HepG2 (cell line): ENCODE data around the gene PPP4R3A. TPM values are rescaled to one million over a fixed set of nuclear protein-coding genes. Genes with fewer than 3 reads are reported as not detected.
A peak's percentile ranks its signal among the peaks of the same experiment; 100 is the strongest.

Experiments used
- ARNT2 ChIP-seq: sonication (generic); formaldehyde crosslinking; IDR thresholded peaks from 2 replicates; pipeline ENCODE4 v1.8.0; 2022; ENCODE audit warnings: mild to moderate bottlenecking, low read depth, missing genetic modification reagents, moderate library complexity
- KDM1A ChIP-seq: IDR thresholded peaks from 2 replicates; pipeline ENCODE4 v1.6.1; 2016; ENCODE audit warnings: missing compliant biosample characterization
- RBM39 ChIP-seq: fragments of 200-400 bp; formaldehyde crosslinking; IDR thresholded peaks from one replicate; pipeline ENCODE4 v1.6.1; 2018; ENCODE audit warnings: antibody characterized with exemption, mild to moderate bottlenecking, low read depth, low read length; ENCODE audit not compliant: poor library complexity, severe bottlenecking
- RXRB ChIP-seq: IDR thresholded peaks from 2 replicates; pipeline ENCODE4 v1.6.1; 2016; ENCODE audit warnings: borderline replicate concordance, missing genetic modification reagents, missing compliant biosample characterization
- SCMH1 ChIP-seq: sonication (generic); formaldehyde crosslinking; IDR thresholded peaks from 2 replicates; pipeline ENCODE4 v1.9.0; 2021; ENCODE audit warnings: missing genetic modification reagents, mild to moderate bottlenecking, borderline replicate concordance
- SIN3A ChIP-seq: IDR thresholded peaks from 2 replicates; pipeline ENCODE4 v1.6.1; 2011; ENCODE audit warnings: low read depth, mild to moderate bottlenecking, control low read depth, low read length, borderline replicate concordance
- SOX5 ChIP-seq: IDR thresholded peaks from 2 replicates; pipeline ENCODE4 v1.6.1; 2016; ENCODE audit warnings: borderline replicate concordance
- U2AF2 ChIP-seq: fragments of 200-400 bp; formaldehyde crosslinking; IDR thresholded peaks from 2 replicates; pipeline ENCODE4 v1.6.1; 2017; ENCODE audit warnings: low read depth, mild to moderate bottlenecking, low read length
- YEATS2 ChIP-seq: sonication (generic); formaldehyde crosslinking; IDR thresholded peaks from 2 replicates; pipeline ENCODE4 v1.4.0; 2020; ENCODE audit warnings: missing genetic modification reagents, borderline replicate concordance
- ZBTB38 ChIP-seq: sonication (generic); formaldehyde crosslinking; IDR thresholded peaks from 2 replicates; pipeline ENCODE4 v1.5.1; 2020; ENCODE audit warnings: mild to moderate bottlenecking, missing genetic modification reagents
- ZNF549 ChIP-seq: sonication (generic); formaldehyde crosslinking; IDR thresholded peaks from 2 replicates; pipeline ENCODE4 v1.5.0; 2020; ENCODE audit warnings: missing genetic modification reagents
- ZNF574 ChIP-seq: sonication (generic); formaldehyde crosslinking; IDR thresholded peaks from 2 replicates; pipeline ENCODE4 v1.4.0; 2020; ENCODE audit warnings: missing genetic modification reagents
- ZNF768 ChIP-seq: sonication (generic); formaldehyde crosslinking; IDR thresholded peaks from 2 replicates; pipeline ENCODE4 v1.4.0; 2020; ENCODE audit warnings: missing genetic modification reagents
- polyA plus RNA-seq, 8 experiments: library from polyadenylated mRNA; depleted of rRNA in 3 of 8; stranded (reverse) in 7 of 8; unstranded in 1 of 8; fragments of >200 nt; fragmentation: Illumina TruSeq in 4 of 8; extraction: Trizol in 4 of 8; gene quantifications; 2 replicates each; pipeline versions ENCODE4 v1.2.1 to v1.2.3, GENCODE V29; 2011 to 2016; ENCODE audit warnings: low read depth in 4 of 8, missing spikeins in 1 of 8, mixed read lengths in 1 of 8; ENCODE audit not compliant: insufficient read depth in 1 of 8
- total RNA-seq, 5 experiments: library from RNA; depleted of rRNA; stranded (reverse); fragments of >200 nt; fragmentation: Illumina TruSeq; extraction: Trizol; gene quantifications; 2 replicates each; pipeline ENCODE4 v1.2.3, GENCODE V29; 2016; ENCODE audit warnings: low read depth in 1 of 5
- TF ChIP-seq, protein P1 (sequence below): sonication (generic); formaldehyde crosslinking; IDR thresholded peaks from 2 replicates; pipeline ENCODE4 v1.5.1; 2020; ENCODE audit warnings: mild to moderate bottlenecking, missing genetic modification reagents
- TF ChIP-seq, protein P2 (sequence below): sonication (generic); formaldehyde crosslinking; IDR thresholded peaks from 2 replicates; pipeline ENCODE4 v1.4.0; 2020; ENCODE audit warnings: missing genetic modification reagents, borderline replicate concordance
- TF ChIP-seq, protein P3 (sequence below): sonication (generic); formaldehyde crosslinking; IDR thresholded peaks from 2 replicates; pipeline ENCODE4 v1.4.0; 2020; ENCODE audit warnings: mild to moderate bottlenecking, missing genetic modification reagents
- TF ChIP-seq, protein P4 (sequence below): sonication (generic); formaldehyde crosslinking; IDR thresholded peaks from 2 replicates; pipeline ENCODE4 v1.5.1; 2020; ENCODE audit warnings: mild to moderate bottlenecking, moderate library complexity, missing genetic modification reagents

Gene PPP4R3A
- total and polyA plus RNA-seq, 2 of the 13 experiments (the other 11 are each of a cell fraction or from before 2014, with no cell fraction given), result 22.5 to 57.4 TPM

DNA sequence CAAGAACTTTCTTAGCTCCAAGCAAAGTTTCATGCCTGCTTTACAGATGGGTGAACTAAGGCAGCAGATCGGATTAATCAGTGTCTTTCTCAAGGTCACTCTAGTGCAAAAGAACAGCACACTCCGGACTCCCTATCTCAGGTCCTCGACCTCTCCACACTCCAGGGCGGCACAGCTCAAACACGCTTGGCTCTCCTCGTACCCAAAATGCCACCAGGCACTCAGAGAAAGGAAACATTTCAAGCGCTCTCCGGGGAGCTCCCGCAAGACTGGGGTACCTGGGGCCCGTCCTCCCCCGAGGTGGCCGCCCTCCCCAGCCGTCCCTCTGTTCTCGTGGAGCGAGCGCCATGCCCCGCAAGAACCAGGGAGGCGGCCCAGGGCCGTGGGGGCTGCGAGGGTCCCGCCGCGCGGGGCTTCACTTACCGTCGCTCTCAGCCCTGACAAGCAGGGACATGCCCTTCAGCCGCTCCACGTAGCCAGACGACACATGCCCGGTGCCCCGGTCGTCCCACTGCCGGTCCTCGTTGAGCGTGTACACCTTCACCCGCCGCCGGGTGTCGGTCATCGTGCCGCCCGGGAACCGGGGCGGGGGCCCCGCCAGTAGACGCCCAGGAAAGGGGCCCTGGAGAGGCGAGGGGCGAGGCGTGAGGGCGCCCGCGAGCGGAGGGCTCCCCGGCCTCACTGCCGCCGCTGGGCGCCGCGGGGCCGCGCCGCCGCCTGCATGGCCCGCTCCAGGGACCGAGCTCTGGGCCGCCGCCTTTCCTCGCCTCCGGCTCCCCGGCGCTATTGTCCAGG lies 830 bp downstream of the PPP4R3A start (continued):
- TF ChIP-seq, protein P1, sequence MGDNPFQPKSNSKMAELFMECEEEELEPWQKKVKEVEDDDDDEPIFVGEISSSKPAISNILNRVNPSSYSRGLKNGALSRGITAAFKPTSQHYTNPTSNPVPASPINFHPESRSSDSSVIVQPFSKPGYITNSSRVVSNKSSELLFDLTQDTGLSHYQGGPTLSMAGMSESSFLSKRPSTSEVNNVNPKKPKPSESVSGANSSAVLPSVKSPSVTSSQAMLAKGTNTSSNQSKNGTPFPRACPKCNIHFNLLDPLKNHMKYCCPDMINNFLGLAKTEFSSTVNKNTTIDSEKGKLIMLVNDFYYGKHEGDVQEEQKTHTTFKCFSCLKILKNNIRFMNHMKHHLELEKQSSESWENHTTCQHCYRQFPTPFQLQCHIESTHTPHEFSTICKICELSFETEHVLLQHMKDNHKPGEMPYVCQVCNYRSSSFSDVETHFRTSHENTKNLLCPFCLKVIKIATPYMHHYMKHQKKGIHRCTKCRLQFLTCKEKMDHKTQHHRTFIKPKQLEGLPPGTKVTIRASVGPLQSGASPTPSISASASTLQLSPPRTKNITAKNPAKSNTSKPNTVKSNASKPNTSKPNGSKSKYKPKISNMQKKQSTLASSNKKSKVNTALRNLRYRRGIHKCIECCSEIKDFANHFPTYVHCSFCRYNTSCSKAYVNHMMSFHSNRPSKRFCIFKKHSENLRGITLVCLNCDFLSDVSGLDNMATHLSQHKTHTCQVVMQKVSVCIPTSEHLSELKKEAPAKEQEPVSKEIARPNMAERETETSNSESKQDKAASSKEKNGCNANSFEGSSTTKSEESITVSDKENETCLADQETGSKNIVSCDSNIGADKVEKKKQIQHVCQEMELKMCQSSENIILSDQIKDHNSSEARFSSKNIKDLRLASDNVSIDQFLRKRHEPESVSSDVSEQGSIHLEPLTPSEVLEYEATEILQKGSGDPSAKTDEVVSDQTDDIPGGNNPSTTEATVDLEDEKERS, result no peak
- peak; percentile 37; the same call in 1 of the 2 replicates for TF ChIP-seq ZNF574 (CRISPR knock-in tag)
- no peak for TF ChIP-seq SIN3A
- no peak for TF ChIP-seq ARNT2 (CRISPR knock-in tag)
- TF ChIP-seq U2AF2, result no peak
- TF ChIP-seq ZNF549 (CRISPR knock-in tag), result no peak
- TF ChIP-seq SCMH1 (CRISPR knock-in tag), result no peak
- no peak for TF ChIP-seq RBM39
- TF ChIP-seq, protein P2, sequence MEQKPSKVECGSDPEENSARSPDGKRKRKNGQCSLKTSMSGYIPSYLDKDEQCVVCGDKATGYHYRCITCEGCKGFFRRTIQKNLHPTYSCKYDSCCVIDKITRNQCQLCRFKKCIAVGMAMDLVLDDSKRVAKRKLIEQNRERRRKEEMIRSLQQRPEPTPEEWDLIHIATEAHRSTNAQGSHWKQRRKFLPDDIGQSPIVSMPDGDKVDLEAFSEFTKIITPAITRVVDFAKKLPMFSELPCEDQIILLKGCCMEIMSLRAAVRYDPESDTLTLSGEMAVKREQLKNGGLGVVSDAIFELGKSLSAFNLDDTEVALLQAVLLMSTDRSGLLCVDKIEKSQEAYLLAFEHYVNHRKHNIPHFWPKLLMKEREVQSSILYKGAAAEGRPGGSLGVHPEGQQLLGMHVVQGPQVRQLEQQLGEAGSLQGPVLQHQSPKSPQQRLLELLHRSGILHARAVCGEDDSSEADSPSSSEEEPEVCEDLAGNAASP (CRISPR knock-in tag), result peak; percentile 20; the same call in 1 of the 2 replicates
- TF ChIP-seq, protein P3, sequence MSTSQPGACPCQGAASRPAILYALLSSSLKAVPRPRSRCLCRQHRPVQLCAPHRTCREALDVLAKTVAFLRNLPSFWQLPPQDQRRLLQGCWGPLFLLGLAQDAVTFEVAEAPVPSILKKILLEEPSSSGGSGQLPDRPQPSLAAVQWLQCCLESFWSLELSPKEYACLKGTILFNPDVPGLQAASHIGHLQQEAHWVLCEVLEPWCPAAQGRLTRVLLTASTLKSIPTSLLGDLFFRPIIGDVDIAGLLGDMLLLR, result no peak
- TF ChIP-seq SOX5 (CRISPR knock-in tag), result no peak
- TF ChIP-seq ZNF768 (CRISPR knock-in tag), result 0 out of 2 replicates have a peak, but pooled peaks have one; percentile 12
- TF ChIP-seq RXRB (CRISPR knock-in tag), result peak; percentile 39
- no peak for TF ChIP-seq YEATS2 (CRISPR knock-in tag)
- TF ChIP-seq, protein P4, sequence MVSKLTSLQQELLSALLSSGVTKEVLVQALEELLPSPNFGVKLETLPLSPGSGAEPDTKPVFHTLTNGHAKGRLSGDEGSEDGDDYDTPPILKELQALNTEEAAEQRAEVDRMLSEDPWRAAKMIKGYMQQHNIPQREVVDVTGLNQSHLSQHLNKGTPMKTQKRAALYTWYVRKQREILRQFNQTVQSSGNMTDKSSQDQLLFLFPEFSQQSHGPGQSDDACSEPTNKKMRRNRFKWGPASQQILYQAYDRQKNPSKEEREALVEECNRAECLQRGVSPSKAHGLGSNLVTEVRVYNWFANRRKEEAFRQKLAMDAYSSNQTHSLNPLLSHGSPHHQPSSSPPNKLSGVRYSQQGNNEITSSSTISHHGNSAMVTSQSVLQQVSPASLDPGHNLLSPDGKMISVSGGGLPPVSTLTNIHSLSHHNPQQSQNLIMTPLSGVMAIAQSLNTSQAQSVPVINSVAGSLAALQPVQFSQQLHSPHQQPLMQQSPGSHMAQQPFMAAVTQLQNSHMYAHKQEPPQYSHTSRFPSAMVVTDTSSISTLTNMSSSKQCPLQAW (CRISPR knock-in tag), result no peak
- TF ChIP-seq KDM1A (CRISPR knock-in tag), result peak; percentile 85
- no peak for TF ChIP-seq ZBTB38 (CRISPR knock-in tag)
